ENCODE measurements around the gene EXOG.
"Not testable (repeated sequence)": the region's sequence is repeated elsewhere in the genome, so short reads cannot be mapped to it uniquely, and the experiment has no call there.

- TF ChIP-seq CTCF, POLR2A (IDR thresholded peaks at IDR 0.05): not testable (repeated sequence)
Measured at GRCh38 chr3:38566794-38567193, 70.7 kb downstream of the EXOG start.

All from lower leg skin (tissue), 3 donors.